Osteocyte (in vitro differentiated cells): ENCODE measurements around the gene ADPRM. TPM values are rescaled to one million over a fixed set of nuclear protein-coding genes. Genes with fewer than 3 reads are reported as not detected.
A peak's percentile ranks its signal among the peaks of the same experiment; 100 is the strongest.

Experiments
- DNase-seq: peaks from one replicate; pipeline ENCODE4 v3.0.0; 2021; ENCODE audit warnings: mixed read lengths; ENCODE audit not compliant: unreplicated experiment; ENCODE audit errors: extremely low spot score
- H3K27ac Mint-ChIP-seq: one replicate; pipeline ENCODE4 v1.8.0; 2021; ENCODE audit warnings: mild to moderate bottlenecking, mixed read lengths; ENCODE audit not compliant: unreplicated experiment
- H3K27me3 Mint-ChIP-seq: one replicate; pipeline ENCODE4 v1.8.0; 2021; ENCODE audit warnings: mixed read lengths; ENCODE audit not compliant: unreplicated experiment
- H3K36me3 Mint-ChIP-seq: one replicate; pipeline ENCODE4 v1.8.0; 2021; ENCODE audit warnings: mixed read lengths; ENCODE audit not compliant: unreplicated experiment
- H3K4me1 Mint-ChIP-seq: one replicate; pipeline ENCODE4 v1.8.0; 2021; ENCODE audit warnings: mixed read lengths; ENCODE audit not compliant: unreplicated experiment
- H3K4me3 Mint-ChIP-seq: one replicate; pipeline ENCODE4 v1.8.0; 2021; ENCODE audit warnings: mild to moderate bottlenecking, moderate library complexity, mixed read lengths; ENCODE audit not compliant: unreplicated experiment
- H3K9me3 Mint-ChIP-seq: one replicate; pipeline ENCODE4 v1.8.0; 2021; ENCODE audit warnings: mixed read lengths; ENCODE audit not compliant: unreplicated experiment
- CTCF ChIP-seq: fragments of 200-600 bp; sonication (generic); IDR thresholded peaks from 2 replicates; pipeline ENCODE4 v1.5.0; 2021; ENCODE audit warnings: antibody characterized with exemption, mild to moderate bottlenecking, moderate library complexity
- total RNA-seq: library from RNA; stranded (reverse); gene quantifications from 2 replicates; pipeline ENCODE4 v1.2.1, GENCODE V29; 2021

The ADPRM gene
- total RNA-seq, 1 donor from 2014 or later = 13.1 TPM

GRCh38 chr17:10661437-10661836, 36.0 kb upstream of the ADPRM start:
- Mint-ChIP-seq H3K9me3 (no peaks in the 10 kb centered on the region), H3K27ac (no peak overlapping the region), H3K4me1 (no peaks in the 10 kb centered on the region), H3K27me3 (no peaks in the 10 kb centered on the region), H3K36me3 (no peaks in the 10 kb centered on the region), H3K4me3 (no peak overlapping the region)
- no peak for DNase-seq
- TF ChIP-seq CTCF = no peak

GRCh38 chr17:10663231-10663630, 34.2 kb upstream of the ADPRM start:
- Mint-ChIP-seq H3K4me1 (peaks cover 7% of the 10 kb centered on the region), H3K27ac (no peak overlapping the region), H3K4me3 (no peak overlapping the region)

GRCh38 chr17:10664571-10664970, 32.8 kb upstream of the ADPRM start:
- no peak overlapping the region for H3K4me3 Mint-ChIP-seq
- H3K4me1 Mint-ChIP-seq = peaks cover 16% of the 10 kb centered on the region
- no peaks in the 10 kb centered on the region for H3K36me3 Mint-ChIP-seq
- DNase-seq = peak; percentile 62
- H3K27me3 Mint-ChIP-seq = no peaks in the 10 kb centered on the region
- no peak overlapping the region for H3K27ac Mint-ChIP-seq
- no peak for TF ChIP-seq CTCF
- no peaks in the 10 kb centered on the region for H3K9me3 Mint-ChIP-seq

More at GRCh38 chr17:10663231-10663630, 34.2 kb upstream of the ADPRM start:
- TF ChIP-seq CTCF = no peak
- H3K9me3 Mint-ChIP-seq = no peaks in the 10 kb centered on the region
- H3K36me3 Mint-ChIP-seq = no peaks in the 10 kb centered on the region
- H3K27me3 Mint-ChIP-seq = no peaks in the 10 kb centered on the region
- DNase-seq = no peak

- H3K27ac Mint-ChIP-seq = no peak overlapping the region
- DNase-seq = no peak
These were observed 30.5 kb upstream of the ADPRM start for GRCh38 chr17:10666906-10667305.

DNA sequence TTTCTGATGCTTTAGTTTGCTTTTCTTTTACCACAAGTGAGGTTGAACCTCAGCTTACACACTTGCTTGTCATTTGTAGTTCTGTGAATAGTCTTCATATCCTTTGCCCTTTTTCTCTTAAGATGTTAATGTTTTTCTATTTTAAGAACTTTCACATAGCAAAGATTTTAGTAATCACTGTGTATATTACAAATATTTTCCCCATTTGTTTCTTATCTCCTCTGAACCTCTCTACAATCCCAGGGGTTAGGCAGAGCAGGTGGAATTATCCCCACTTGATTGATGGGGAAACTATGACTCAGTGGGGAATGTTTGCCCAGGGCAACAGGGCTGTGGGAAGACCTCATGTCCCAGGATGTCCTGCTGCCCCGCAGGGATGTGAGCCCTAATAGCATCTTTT, 28.6 kb upstream of the ADPRM start:
- peaks cover 20% of the 10 kb centered on the region for H3K4me1 Mint-ChIP-seq
- H3K4me3 Mint-ChIP-seq = no peak overlapping the region
- TF ChIP-seq CTCF = no peak
- DNase-seq = no peak
- H3K36me3 Mint-ChIP-seq = peaks cover under 1% of the 10 kb centered on the region
- no peaks in the 10 kb centered on the region for H3K9me3 Mint-ChIP-seq
- no peak overlapping the region for H3K27ac Mint-ChIP-seq
- H3K27me3 Mint-ChIP-seq = no peaks in the 10 kb centered on the region

More at GRCh38 chr17:10666906-10667305, 30.5 kb upstream of the ADPRM start:
- Mint-ChIP-seq H3K27me3 (no peaks in the 10 kb centered on the region), H3K4me3 (no peak overlapping the region), H3K9me3 (no peaks in the 10 kb centered on the region), H3K4me1 (peaks cover 20% of the 10 kb centered on the region), H3K36me3 (no peaks in the 10 kb centered on the region)
- no peak for TF ChIP-seq CTCF
